HCT116 (cell line): ENCODE measurements around the gene TCF12. TPM values are rescaled to one million over a fixed set of nuclear protein-coding genes. Genes with fewer than 3 reads are reported as not detected.

Experiments
- ATAC-seq: fragments of 200-7000 bp; cut with Tn5 transposase; 2 replicates; pipeline ENCODE4 v1.9.1; 2020; ENCODE audit warnings: mild to moderate bottlenecking, moderate library complexity
- BruUV-seq: library from RNA; stranded (reverse); fragments of 400-500 nt; replicated peaks from 2 replicates; lab custom pipeline; 2021; lab: Mats Ljungman, UMichigan
- CTCF ChIA-PET: fragments of 300-600 bp; sonication (Branson Sonifier 250); formaldehyde crosslinking; loops from one replicate; lab custom pipeline; 2021; ENCODE audit warnings: antibody characterized with exemption; lab: Charles Lee
- POLR2A ChIA-PET: fragments of 300-600, 350-600 bp; sonication (Branson Sonifier 250); formaldehyde crosslinking; loops from one replicate; lab custom pipeline; 2021; ENCODE audit warnings: antibody characterized with exemption; lab: Charles Lee
- RAD21 ChIA-PET, 2 experiments: fragments of 300-600 bp; sonication (Branson Sonifier 250); formaldehyde crosslinking; loops; one replicate each; lab custom pipeline; 2023; ENCODE audit warnings: low total read pairs in 2 of 2; ENCODE audit not compliant: uncharacterized antibody in 2 of 2, unreplicated experiment in 2 of 2, low non-redundant PET in 1 of 2; lab: Charles Lee
- DNase-seq: peaks from one replicate; pipeline ENCODE4 v3.0.0-alpha.2; 2010; ENCODE audit warnings: low read depth, low spot score
- H2AFZ ChIP-seq: fragments of 200-600 bp; shearing (Covaris generic), sonication (generic); 2 replicates; pipeline ENCODE4 v1.6.1; 2017; ENCODE audit warnings: low read depth, mixed run types, mixed read lengths, antibody characterized with exemption, low read length; ENCODE audit not compliant: poor library complexity, severe bottlenecking
- H3K27ac ChIP-seq: 2 replicates; pipeline ENCODE4 v1.5.1; 2012; ENCODE audit warnings: low read depth, low read length
- H3K27me3 ChIP-seq: fragments of 200-600 bp; sonication (generic); 2 replicates; pipeline ENCODE4 v1.6.1; 2016; ENCODE audit warnings: mixed run types, low read length, mixed read lengths; ENCODE audit not compliant: insufficient read depth
- H3K36me3 ChIP-seq, 2 experiments: fragments of 200-500 bp in 1 of 2; fragments of 200-600 bp in 1 of 2; sonication (Bioruptor generic) in 1 of 2; sonication (generic) in 1 of 2; 2 replicates each; pipeline versions ENCODE4 v1.5.1 to v1.6.1; 2014 to 2016; ENCODE audit warnings: low read length in 2 of 2, inconsistent platforms in 1 of 2, mixed read lengths in 1 of 2, mixed run types in 1 of 2; ENCODE audit not compliant: insufficient read depth in 2 of 2, control insufficient read depth in 1 of 2
- H3K4me1 ChIP-seq, 2 experiments: fragments of 200-600 bp in 1 of 2; sonication (generic) in 1 of 2; 2 replicates each; pipeline versions ENCODE4 v1.5.1 to v1.6.1; 2012 to 2017; ENCODE audit warnings: low read length in 2 of 2, inconsistent platforms in 1 of 2, mild to moderate bottlenecking in 1 of 2, mixed read lengths in 1 of 2, mixed run types in 1 of 2, moderate library complexity in 1 of 2; ENCODE audit not compliant: insufficient read depth in 2 of 2, control insufficient read depth in 1 of 2
- H3K4me2 ChIP-seq: fragments of 200-600 bp; sonication (generic); 2 replicates; pipeline ENCODE4 v1.6.1; 2017; ENCODE audit warnings: mixed run types, low read length, mixed read lengths
- H3K4me3 ChIP-seq, 2 experiments: fragments of 200-600 bp in 1 of 2; sonication (generic) in 1 of 2; replicated peaks in 1 of 2; 2 replicates each; pipeline ENCODE4 v1.5.1; 2011 to 2016; ENCODE audit warnings: low read length in 2 of 2, control low read depth in 1 of 2, low read depth in 1 of 2, mild to moderate bottlenecking in 1 of 2, mixed read lengths in 1 of 2, mixed run types in 1 of 2
- H3K79me2 ChIP-seq: fragments of 200-600 bp; sonication (generic); 2 replicates; pipeline ENCODE4 v1.6.1; 2017; ENCODE audit warnings: mild to moderate bottlenecking, mixed run types, low read length, moderate library complexity, mixed read lengths; ENCODE audit not compliant: insufficient read depth
- H3K9ac ChIP-seq: fragments of 200-600 bp; sonication (generic); 2 replicates; pipeline ENCODE4 v1.6.1; 2016; ENCODE audit warnings: low read length, mixed read lengths
- H3K9me2 ChIP-seq: fragments of 200-600 bp; sonication (generic), shearing (Covaris generic); 2 replicates; pipeline ENCODE4 v1.6.1; 2017; ENCODE audit warnings: mixed run types, mild to moderate bottlenecking, moderate library complexity; ENCODE audit not compliant: insufficient read depth
- H3K9me3 ChIP-seq, 2 experiments: fragments of 200-500 bp in 1 of 2; fragments of 200-600 bp in 1 of 2; sonication (Bioruptor generic) in 1 of 2; sonication (generic) in 1 of 2; 2 replicates each; pipeline ENCODE4 v1.6.1; 2014 to 2017; ENCODE audit warnings: low read length in 2 of 2, mixed read lengths in 2 of 2, inconsistent platforms in 1 of 2, low read depth in 1 of 2, mild to moderate bottlenecking in 1 of 2, mixed run types in 1 of 2, moderate library complexity in 1 of 2; ENCODE audit not compliant: control insufficient read depth in 1 of 2, insufficient read depth in 1 of 2
- H4K20me1 ChIP-seq: fragments of 200-600 bp; sonication (generic), shearing (Covaris generic); 2 replicates; pipeline ENCODE4 v1.6.1; 2017; ENCODE audit warnings: mixed run types, mild to moderate bottlenecking, moderate library complexity; ENCODE audit not compliant: insufficient read depth
- CBX3 ChIP-seq: IDR thresholded peaks from 2 replicates; pipeline ENCODE4 v1.6.1; 2012; ENCODE audit warnings: low read depth
- ELF1 ChIP-seq: IDR thresholded peaks from 2 replicates; pipeline ENCODE4 v1.6.1; 2012; ENCODE audit warnings: low read depth, borderline replicate concordance
- EZH2 ChIP-seq: fragments of 200-600 bp; sonication (generic); IDR thresholded peaks from 2 replicates; pipeline ENCODE4 v1.6.1; 2017; ENCODE audit warnings: antibody characterized with exemption, mixed run types
- FOSL1 ChIP-seq: IDR thresholded peaks from 2 replicates; pipeline ENCODE4 v1.6.1; 2012; ENCODE audit warnings: low read depth
- POLR2A ChIP-seq: IDR thresholded peaks from 2 replicates; pipeline ENCODE4 v1.7.0; 2011; ENCODE audit warnings: borderline replicate concordance; ENCODE audit not compliant: insufficient read depth, insufficient read length; ENCODE audit errors: extremely low read depth
- RAD21 ChIP-seq: IDR thresholded peaks from 2 replicates; pipeline ENCODE4 v1.6.1; 2012; ENCODE audit warnings: low read depth, mild to moderate bottlenecking
- REST ChIP-seq: IDR thresholded peaks from 2 replicates; pipeline ENCODE4 v1.6.1; 2012; ENCODE audit warnings: low read depth
- SIN3A ChIP-seq: IDR thresholded peaks from 2 replicates; pipeline ENCODE4 v1.6.1; 2012; ENCODE audit warnings: low read depth
- ZFX ChIP-seq: fragments of 450-650 bp; IDR thresholded peaks from 2 replicates; pipeline ENCODE4 v1.6.1; 2017
- ZNF274 ChIP-seq: fragments of 200-500 bp; sonication (Bioruptor generic); IDR thresholded peaks from 2 replicates; pipeline ENCODE4 v1.6.1; 2014; ENCODE audit warnings: mild to moderate bottlenecking, low read depth, low read length, inconsistent platforms
- intact Hi-C: fragments of 100-400 bp; cut with micrococcal nuclease; formaldehyde crosslinking; loops from 2 replicates; pipeline ENCODE4 v1.10.0; 2022
- total RNA-seq: library from RNA; stranded (reverse); gene quantifications from one replicate; pipeline ENCODE4 v1.2.1, GENCODE V29; 2021; ENCODE audit not compliant: unreplicated experiment
- TF ChIP-seq, protein P1 (sequence below), 3 experiments: fragments of 200-600 bp in 1 of 3; sonication (generic) in 1 of 3; IDR thresholded peaks in 2 of 3; conservative IDR thresholded peaks in 1 of 3; 2 replicates each; pipeline ENCODE4 v1.5.1; 2012 to 2017; ENCODE audit warnings: low read depth in 2 of 3, low read length in 2 of 3, antibody characterized with exemption in 1 of 3, borderline replicate concordance in 1 of 3, control low read depth in 1 of 3, mild to moderate bottlenecking in 1 of 3, mixed read lengths in 1 of 3, mixed run types in 1 of 3, moderate library complexity in 1 of 3; ENCODE audit not compliant: insufficient read depth in 1 of 3
- TF ChIP-seq, protein P2 (sequence below): IDR thresholded peaks from 2 replicates; pipeline ENCODE4 v1.6.1; 2011; ENCODE audit warnings: mild to moderate bottlenecking, low read length, moderate library complexity; ENCODE audit not compliant: insufficient replicate concordance; ENCODE audit errors: extremely low read depth
- TF ChIP-seq, protein P3 (sequence below): IDR thresholded peaks from 2 replicates; pipeline ENCODE4 v1.6.1; 2012

The TCF12 gene
- total RNA-seq, 1 experiment from 2014 or later = 71.6 TPM

DNA sequence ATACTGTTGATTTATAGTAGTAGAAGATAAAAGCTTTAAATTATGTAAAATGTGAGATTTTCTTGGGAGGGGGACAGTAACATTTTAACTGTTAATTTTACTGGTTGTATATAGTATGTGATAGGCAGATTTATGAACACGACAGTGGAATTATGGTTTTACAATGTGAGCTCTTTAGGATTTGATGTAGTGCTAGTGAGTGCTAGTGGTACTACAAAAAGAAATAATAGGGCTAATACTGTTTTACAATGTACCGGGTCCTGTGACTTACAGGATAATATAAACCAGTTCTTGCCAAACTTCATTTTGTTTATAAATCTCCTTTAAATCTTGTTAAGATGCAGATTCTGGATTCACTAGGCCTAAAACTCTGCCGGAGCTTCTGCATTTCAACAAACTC, 165.7 kb downstream of the TCF12 start:
- Histone ChIP-seq H3K79me2 (peaks cover 23% of the 10 kb centered on the region), H3K9me2 (no peaks in the 10 kb centered on the region), H3K4me3 (no peak overlapping the region), H3K36me3 (no peaks in the 10 kb centered on the region), H3K27me3 (no peaks in the 10 kb centered on the region), H3K9ac (no peak overlapping the region), H2AFZ (no peak overlapping the region), H3K4me1 (no peaks in the 10 kb centered on the region), H3K9me3 (no peaks in the 10 kb centered on the region), H3K4me2 (no peak overlapping the region), H4K20me1 (peaks cover 4% of the 10 kb centered on the region; the same call in 1 of the 2 replicates), H3K27ac (no peak overlapping the region)
- ChIA-PET RAD21 (no interaction called here), CTCF (no interaction called here), POLR2A (no interaction called here)
- no peak for ATAC-seq
- intact Hi-C loops = no loop called here
- no TSS peak for BruUV-seq
- no peak for DNase-seq
- TF ChIP-seq FOSL1 (no peak), ZNF274 (no peak), ELF1 (no peak), ZFX (no peak), REST (no peak), SIN3A (no peak), CBX3 (no peak), RAD21 (no peak), POLR2A (no peak), EZH2 (no peak)
- TF ChIP-seq, protein P1, sequence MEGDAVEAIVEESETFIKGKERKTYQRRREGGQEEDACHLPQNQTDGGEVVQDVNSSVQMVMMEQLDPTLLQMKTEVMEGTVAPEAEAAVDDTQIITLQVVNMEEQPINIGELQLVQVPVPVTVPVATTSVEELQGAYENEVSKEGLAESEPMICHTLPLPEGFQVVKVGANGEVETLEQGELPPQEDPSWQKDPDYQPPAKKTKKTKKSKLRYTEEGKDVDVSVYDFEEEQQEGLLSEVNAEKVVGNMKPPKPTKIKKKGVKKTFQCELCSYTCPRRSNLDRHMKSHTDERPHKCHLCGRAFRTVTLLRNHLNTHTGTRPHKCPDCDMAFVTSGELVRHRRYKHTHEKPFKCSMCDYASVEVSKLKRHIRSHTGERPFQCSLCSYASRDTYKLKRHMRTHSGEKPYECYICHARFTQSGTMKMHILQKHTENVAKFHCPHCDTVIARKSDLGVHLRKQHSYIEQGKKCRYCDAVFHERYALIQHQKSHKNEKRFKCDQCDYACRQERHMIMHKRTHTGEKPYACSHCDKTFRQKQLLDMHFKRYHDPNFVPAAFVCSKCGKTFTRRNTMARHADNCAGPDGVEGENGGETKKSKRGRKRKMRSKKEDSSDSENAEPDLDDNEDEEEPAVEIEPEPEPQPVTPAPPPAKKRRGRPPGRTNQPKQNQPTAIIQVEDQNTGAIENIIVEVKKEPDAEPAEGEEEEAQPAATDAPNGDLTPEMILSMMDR (IDR thresholded peaks at IDR 0.05 in 2 of 3, conservative IDR thresholded peaks at IDR 0.05 in 1 of 3; ENCODE audit: borderline replicate concordance in 1 of 3, insufficient read depth in 1 of 3, low read depth in 2 of 3, low read length in 2 of 3) = no peak
- TF ChIP-seq, protein P2, sequence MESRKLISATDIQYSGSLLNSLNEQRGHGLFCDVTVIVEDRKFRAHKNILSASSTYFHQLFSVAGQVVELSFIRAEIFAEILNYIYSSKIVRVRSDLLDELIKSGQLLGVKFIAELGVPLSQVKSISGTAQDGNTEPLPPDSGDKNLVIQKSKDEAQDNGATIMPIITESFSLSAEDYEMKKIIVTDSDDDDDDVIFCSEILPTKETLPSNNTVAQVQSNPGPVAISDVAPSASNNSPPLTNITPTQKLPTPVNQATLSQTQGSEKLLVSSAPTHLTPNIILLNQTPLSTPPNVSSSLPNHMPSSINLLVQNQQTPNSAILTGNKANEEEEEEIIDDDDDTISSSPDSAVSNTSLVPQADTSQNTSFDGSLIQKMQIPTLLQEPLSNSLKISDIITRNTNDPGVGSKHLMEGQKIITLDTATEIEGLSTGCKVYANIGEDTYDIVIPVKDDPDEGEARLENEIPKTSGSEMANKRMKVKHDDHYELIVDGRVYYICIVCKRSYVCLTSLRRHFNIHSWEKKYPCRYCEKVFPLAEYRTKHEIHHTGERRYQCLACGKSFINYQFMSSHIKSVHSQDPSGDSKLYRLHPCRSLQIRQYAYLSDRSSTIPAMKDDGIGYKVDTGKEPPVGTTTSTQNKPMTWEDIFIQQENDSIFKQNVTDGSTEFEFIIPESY = no peak
- TF ChIP-seq, protein P3, sequence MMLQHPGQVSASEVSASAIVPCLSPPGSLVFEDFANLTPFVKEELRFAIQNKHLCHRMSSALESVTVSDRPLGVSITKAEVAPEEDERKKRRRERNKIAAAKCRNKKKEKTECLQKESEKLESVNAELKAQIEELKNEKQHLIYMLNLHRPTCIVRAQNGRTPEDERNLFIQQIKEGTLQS = no peak
